ENCODE results near the gene STOML1.

Gene STOML1

DNA sequence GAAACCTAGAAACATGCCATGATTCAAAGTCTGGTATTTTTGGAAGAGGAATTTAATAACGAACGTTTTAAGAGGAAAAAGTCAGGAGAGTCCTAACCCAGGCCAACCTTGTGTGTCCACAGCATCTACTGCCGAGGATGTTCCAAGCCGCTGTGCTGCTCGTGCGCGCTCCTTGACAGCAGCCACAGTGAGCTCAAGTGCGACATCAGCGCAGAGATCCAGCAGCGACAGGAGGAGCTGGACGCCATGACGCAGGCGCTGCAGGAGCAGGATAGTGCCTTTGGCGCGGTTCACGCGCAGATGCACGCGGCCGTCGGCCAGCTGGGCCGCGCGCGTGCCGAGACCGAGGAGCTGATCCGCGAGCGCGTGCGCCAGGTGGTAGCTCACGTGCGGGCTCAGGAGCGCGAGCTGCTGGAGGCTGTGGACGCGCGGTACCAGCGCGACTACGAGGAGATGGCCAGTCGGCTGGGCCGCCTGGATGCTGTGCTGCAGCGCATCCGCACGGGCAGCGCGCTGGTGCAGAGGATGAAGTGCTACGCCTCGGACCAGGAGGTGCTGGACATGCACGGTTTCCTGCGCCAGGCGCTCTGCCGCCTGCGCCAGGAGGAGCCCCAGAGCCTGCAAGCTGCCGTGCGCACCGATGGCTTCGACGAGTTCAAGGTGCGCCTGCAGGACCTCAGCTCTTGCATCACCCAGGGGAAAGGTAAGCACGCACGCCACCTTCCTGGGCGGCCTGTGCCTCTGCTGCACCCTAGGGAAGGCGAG lies 30.8 kb upstream of the STOML1 start:
- no peak for DNase-seq (ENCODE audit: extremely low read depth in 1 of 2, low read depth in 1 of 2)

- no peak for DNase-seq (ENCODE audit: extremely low read depth in 1 of 2, low read depth in 1 of 2)
These were observed 27.6 kb upstream of the STOML1 start for GRCh38 chr15:74019734-74020133.

DNA sequence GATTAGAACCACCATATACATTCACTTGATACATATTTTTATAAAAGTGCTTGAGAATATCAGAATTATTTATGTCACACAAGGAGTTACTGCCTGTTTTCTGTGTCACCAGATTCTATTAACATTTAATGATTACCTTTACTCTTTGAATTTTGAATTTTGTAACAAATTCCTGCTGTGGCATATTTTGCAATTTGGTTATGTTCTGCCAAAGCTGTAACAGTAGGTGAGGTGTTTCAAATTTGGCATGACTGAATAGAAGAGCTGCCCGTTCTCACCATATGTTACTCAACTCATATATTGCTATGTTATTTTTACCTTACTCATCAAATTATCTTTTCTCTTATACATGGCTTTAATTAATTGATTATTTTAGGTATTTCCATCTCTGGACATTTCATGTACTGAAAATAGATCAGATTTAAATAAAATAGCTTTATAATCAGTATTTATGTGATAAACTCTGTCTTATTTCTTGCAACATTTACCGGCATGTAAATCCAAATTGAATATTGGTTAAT lies 21.3 kb upstream of the STOML1 start:
- no peak for DNase-seq (ENCODE audit: extremely low read depth in 1 of 2, low read depth in 1 of 2)

GRCh38 chr15:74011610-74012009 lies 19.5 kb upstream of the STOML1 start:
- no peak for DNase-seq (ENCODE audit: extremely low read depth in 1 of 2, low read depth in 1 of 2)

- no peak for DNase-seq (ENCODE audit: extremely low read depth in 1 of 2, low read depth in 1 of 2)
These were observed 18.9 kb upstream of the STOML1 start for GRCh38 chr15:74010929-74011540.

GRCh38 chr15:74008901-74009300 lies 16.8 kb upstream of the STOML1 start:
- DNase-seq (ENCODE audit: extremely low read depth in 1 of 2, low read depth in 1 of 2) = no peak

DNA sequence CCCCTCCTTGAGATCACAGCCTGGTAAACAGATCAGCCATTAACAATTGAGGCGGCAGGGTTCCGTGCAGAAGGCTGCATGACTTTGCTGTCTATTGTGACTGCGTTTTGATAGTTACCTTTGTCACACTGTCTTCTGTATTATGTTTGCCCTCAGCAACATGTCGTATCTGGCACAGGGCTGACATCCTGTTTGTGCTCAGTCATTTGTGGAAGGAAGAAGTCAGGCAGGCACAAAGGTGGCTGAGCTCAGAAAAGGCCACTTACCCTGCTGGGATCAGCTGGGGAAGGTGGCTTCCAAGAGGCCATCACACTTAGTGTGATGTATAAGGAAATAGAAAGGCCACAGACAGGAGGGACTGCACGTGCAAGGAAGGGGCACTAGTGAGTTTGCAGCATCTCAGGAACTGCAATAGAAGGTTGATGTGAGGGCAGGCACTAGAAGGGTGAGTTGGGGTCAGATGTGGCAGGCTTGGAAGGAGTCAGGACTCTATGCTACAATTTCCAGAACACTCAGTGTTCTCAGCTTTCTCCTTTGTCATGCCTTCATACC lies 15.8 kb upstream of the STOML1 start:
- DNase-seq (ENCODE audit: extremely low read depth in 1 of 2, low read depth in 1 of 2) = peak in 1 of 2 donors; percentile 21

DNA sequence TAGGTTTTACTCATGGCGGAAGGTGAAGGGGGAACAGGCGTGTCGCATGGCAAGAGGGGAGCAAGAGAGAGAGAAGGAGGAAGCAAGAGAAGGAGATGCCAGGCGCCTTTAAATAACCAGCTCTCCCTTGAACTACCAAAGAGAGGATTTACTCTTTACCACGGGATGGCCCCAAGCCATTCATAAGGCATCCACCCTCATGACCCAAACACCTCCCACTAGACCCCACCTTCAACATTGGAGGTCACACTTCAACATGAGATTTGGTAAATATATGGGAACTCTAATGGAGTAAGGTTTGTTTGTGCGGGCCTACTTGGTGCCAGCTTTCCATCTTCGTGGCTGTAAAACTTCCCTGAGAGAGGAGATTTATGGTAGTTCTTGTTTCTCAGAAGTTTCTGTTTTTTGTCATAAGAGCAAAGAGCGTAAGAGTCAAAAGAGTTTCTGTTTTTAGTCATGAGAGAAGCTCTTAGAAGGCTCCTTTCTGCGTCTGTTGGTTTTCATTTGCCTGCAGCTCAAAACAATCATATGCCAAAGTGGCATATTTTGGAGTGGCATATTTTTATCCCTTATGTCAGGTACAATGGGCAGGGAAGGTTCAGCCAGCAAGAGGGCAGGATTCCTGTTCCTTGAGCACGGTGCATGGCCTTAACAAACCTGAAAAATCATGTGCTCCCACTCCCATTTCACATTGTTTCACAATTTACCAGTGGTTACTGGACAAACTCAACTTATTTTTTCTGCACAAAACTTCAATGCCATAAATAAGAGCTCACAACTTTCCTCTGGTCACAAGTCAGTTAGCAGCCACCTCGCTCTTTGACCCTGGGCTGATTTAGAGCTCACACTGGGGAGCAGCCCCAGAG lies 14.9 kb upstream of the STOML1 start:
- no peak for DNase-seq (ENCODE audit: extremely low read depth in 1 of 2, low read depth in 1 of 2)

GRCh38 chr15:73997986-73998385 lies 5.9 kb upstream of the STOML1 start:
- DNase-seq (ENCODE audit: extremely low read depth in 1 of 2, low read depth in 1 of 2) = no peak

GRCh38 chr15:73996939-73997338 lies 4.8 kb upstream of the STOML1 start:
- DNase-seq (ENCODE audit: extremely low read depth in 1 of 2, low read depth in 1 of 2) = no peak

DNA sequence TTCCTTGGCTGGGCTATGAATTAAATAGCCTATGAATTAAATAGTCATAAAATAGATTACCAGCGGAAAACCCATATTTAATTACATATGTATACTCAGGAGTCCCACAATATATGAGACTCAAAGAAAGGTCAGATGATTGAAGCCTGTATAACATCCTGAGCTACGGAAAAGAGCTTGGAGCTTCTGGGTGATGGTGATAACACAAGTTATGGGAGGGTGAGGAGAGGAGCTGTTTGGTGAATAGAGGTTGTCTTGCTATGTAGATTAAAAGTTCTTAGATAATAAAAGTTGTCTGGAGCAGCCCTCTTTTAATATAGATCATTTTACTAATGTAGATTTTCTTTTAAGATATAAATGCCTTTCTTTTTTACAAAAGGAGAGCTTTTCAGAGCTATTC lies 4.2 kb upstream of the STOML1 start:
- DNase-seq (ENCODE audit: extremely low read depth in 1 of 2, low read depth in 1 of 2) = no peak

- no peak for DNase-seq (ENCODE audit: extremely low read depth in 1 of 2, low read depth in 1 of 2)
These were observed 3.0 kb upstream of the STOML1 start for GRCh38 chr15:73994912-73995622.

GRCh38 chr15:73994413-73994883 lies 2.4 kb upstream of the STOML1 start, which contains the start of gene PML:
TSS of gene PML (plus strand) at chr15:73994716. CDS start at chr15:73994813, 97 bp downstream.
- peak; percentile 86 to 96 for DNase-seq (ENCODE audit: extremely low read depth in 1 of 2, low read depth in 1 of 2)

GRCh38 chr15:73993211-73993994 lies 1.3 kb upstream of the STOML1 start:
- no peak for DNase-seq (ENCODE audit: extremely low read depth in 1 of 2, low read depth in 1 of 2)

- no peak for DNase-seq (ENCODE audit: extremely low read depth in 1 of 2, low read depth in 1 of 2)
These were observed 451 bp upstream of the STOML1 start for GRCh38 chr15:73992594-73992898.

GRCh38 chr15:73991260-73991659 lies 835 bp downstream of the STOML1 start:
- no peak for DNase-seq (ENCODE audit: extremely low read depth in 1 of 2, low read depth in 1 of 2)

DNA sequence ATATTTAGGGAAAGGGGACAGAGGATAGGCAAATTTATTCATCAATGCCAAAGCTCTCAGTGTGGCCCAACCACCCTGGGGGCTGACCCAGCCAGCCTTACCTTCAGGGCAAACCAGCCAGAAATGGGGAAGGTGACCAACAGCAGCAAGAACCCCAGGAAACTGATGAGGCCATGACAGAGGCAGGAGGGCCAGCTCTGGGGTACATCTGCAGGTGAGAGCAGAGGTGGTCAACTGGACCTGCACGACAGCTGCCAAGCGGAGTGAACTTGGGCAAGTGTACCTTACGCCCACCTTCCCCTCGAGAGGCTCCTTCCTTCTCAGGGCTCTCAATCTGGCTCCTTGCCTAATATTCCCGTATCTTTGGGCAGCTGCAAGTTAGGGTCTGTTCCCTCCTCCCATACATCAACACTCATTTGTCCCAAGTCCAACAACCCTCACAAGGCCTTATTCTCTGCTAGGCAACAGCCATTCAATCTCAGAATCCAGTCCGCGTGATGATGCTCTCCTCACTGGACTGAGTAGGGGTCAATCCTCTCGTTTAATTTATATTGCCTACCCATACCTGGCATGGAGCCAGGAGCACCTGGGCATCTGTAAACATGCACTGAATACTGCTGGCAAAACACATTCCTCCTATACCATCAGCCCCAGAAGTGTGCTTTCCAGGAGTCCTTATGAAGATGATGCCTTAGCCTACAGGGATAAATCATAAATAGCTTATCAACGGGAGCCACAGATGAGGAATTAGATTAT lies 1.7 kb downstream of the STOML1 start:
- DNase-seq (ENCODE audit: extremely low read depth in 1 of 2, low read depth in 1 of 2) = no peak

GRCh38 chr15:73989001-73989798 lies 2.9 kb downstream of the STOML1 start:
- DNase-seq (ENCODE audit: extremely low read depth in 1 of 2, low read depth in 1 of 2) = no peak
